NOMO-1 treated with DMSO at 0.1 percent for 48 hours (cell line): Measurements from ENCODE around the gene FHIT.
A peak's percentile ranks its signal among the peaks of the same experiment; 100 is the strongest.

ENCODE experiments used
- DNase-seq: peaks from one replicate; lab custom pipeline; 2025; ENCODE audit not compliant: unreplicated experiment; lab: John Stamatoyannopoulos, UW

Gene FHIT

GRCh38 chr3:60434950-60435349 lies 816.3 kb downstream of the FHIT start:
- DNase-seq: no peak

- no peak for DNase-seq
These were observed 816.9 kb downstream of the FHIT start for GRCh38 chr3:60434323-60434722.

- DNase-seq: peak; percentile 39
These were observed 819.7 kb downstream of the FHIT start for GRCh38 chr3:60431599-60431958.

GRCh38 chr3:60430205-60430604 lies 821.0 kb downstream of the FHIT start:
- DNase-seq: no peak

GRCh38 chr3:60427109-60427508 lies 824.1 kb downstream of the FHIT start:
- no peak for DNase-seq

- DNase-seq: no peak
These were observed 826.3 kb downstream of the FHIT start for GRCh38 chr3:60424942-60425341.

GRCh38 chr3:60424034-60424433 lies 827.2 kb downstream of the FHIT start:
- DNase-seq: no peak

GRCh38 chr3:60423556-60423955 lies 827.7 kb downstream of the FHIT start:
- no peak for DNase-seq

- DNase-seq: no peak
These were observed 829.4 kb downstream of the FHIT start for GRCh38 chr3:60421749-60422446.

- DNase-seq: no peak
These were observed 833.7 kb downstream of the FHIT start for GRCh38 chr3:60417576-60417975.

- DNase-seq: no peak
These were observed 837.2 kb downstream of the FHIT start for GRCh38 chr3:60414011-60414410.

- no peak for DNase-seq
These were observed 837.7 kb downstream of the FHIT start for GRCh38 chr3:60413551-60413950.

GRCh38 chr3:60403866-60404265 lies 847.4 kb downstream of the FHIT start:
- DNase-seq: no peak

GRCh38 chr3:60402931-60403330 lies 848.3 kb downstream of the FHIT start:
- DNase-seq: no peak

- peak; percentile 83 for DNase-seq
These were observed 851.1 kb downstream of the FHIT start for GRCh38 chr3:60399861-60400845.

- no peak for DNase-seq
These were observed 852.0 kb downstream of the FHIT start for GRCh38 chr3:60399292-60399691.

GRCh38 chr3:60395173-60395762 lies 856.0 kb downstream of the FHIT start:
- no peak for DNase-seq

GRCh38 chr3:60393946-60394345 lies 857.3 kb downstream of the FHIT start:
- no peak for DNase-seq

GRCh38 chr3:60392501-60392900 lies 858.8 kb downstream of the FHIT start:
- DNase-seq: no peak

GRCh38 chr3:60391292-60391691 lies 860.0 kb downstream of the FHIT start:
- DNase-seq: no peak

GRCh38 chr3:60388731-60389130 lies 862.5 kb downstream of the FHIT start:
- no peak for DNase-seq

GRCh38 chr3:60386306-60386705 lies 864.9 kb downstream of the FHIT start:
- peak; percentile 93 for DNase-seq
